IMR-90 (cell line): ENCODE data around the gene NPFFR2.

Experiments
- CEBPB ChIP-seq: IDR thresholded peaks from 2 replicates; pipeline ENCODE4 v1.6.1; 2012; ENCODE audit warnings: low read depth, low read length, improper control_type of control experiment
- FOS ChIP-seq: fragments of 150-350 bp; IDR thresholded peaks from 2 replicates; pipeline ENCODE4 v1.6.1; 2016; ENCODE audit warnings: low read depth, low read length
- MAFK ChIP-seq: IDR thresholded peaks from 2 replicates; pipeline ENCODE4 v1.6.1; 2012; ENCODE audit warnings: low read depth, low read length, improper control_type of control experiment
- MAZ ChIP-seq: IDR thresholded peaks from 2 replicates; pipeline ENCODE4 v1.6.1; 2012; ENCODE audit warnings: low read depth, mild to moderate bottlenecking, low read length, improper control_type of control experiment, moderate library complexity, borderline replicate concordance
- MXI1 ChIP-seq: IDR thresholded peaks from 2 replicates; pipeline ENCODE4 v1.6.1; 2012; ENCODE audit warnings: low read depth, mild to moderate bottlenecking, low read length, moderate library complexity, borderline replicate concordance
- POLR2A ChIP-seq: IDR thresholded peaks from 2 replicates; pipeline ENCODE4 v1.6.1; 2012; ENCODE audit warnings: mild to moderate bottlenecking, low read depth, low read length
- RAD21 ChIP-seq: IDR thresholded peaks from 2 replicates; pipeline ENCODE4 v1.6.1; 2012; ENCODE audit warnings: low read length, improper control_type of control experiment
- RCOR1 ChIP-seq: IDR thresholded peaks from 2 replicates; pipeline ENCODE4 v1.6.1; 2012; ENCODE audit warnings: mild to moderate bottlenecking, low read length, improper control_type of control experiment; ENCODE audit not compliant: insufficient replicate concordance
- RFX5 ChIP-seq: IDR thresholded peaks from 2 replicates; pipeline ENCODE4 v1.8.0; 2012; ENCODE audit warnings: low read depth, mild to moderate bottlenecking, low read length, moderate library complexity
- SMC3 ChIP-seq: fragments of 150-350 bp; IDR thresholded peaks from 2 replicates; pipeline ENCODE4 v1.6.1; 2016; ENCODE audit warnings: low read depth, mild to moderate bottlenecking, antibody characterized with exemption, low read length, moderate library complexity
- TF ChIP-seq, protein P1 (sequence below): conservative IDR thresholded peaks from 2 replicates; pipeline ENCODE4 v1.5.1; 2012; ENCODE audit warnings: mild to moderate bottlenecking, low read depth, low read length, improper control_type of control experiment

DNA sequence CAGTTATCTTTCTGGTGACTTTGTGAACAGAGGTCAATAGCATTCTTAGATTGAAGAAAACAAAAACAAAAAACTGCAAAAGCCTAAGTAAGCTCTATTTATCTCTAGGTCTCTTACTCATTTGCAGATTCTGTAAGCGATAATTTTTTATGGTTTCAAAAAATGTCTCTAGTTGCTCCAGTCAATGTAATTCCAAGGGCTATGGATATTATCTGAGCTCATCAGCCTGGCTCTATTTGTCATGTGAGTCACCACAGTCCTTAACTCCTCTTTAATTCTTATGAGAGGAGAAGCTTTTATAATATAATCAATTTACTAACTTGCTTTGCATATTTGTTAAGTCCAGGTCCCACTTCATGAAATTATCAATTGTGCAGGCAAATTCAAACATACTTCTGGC is 79.1 kb downstream of the NPFFR2 start:
- no peak for TF ChIP-seq RFX5
- TF ChIP-seq POLR2A = no peak
- no peak for TF ChIP-seq CEBPB
- TF ChIP-seq, protein P1, sequence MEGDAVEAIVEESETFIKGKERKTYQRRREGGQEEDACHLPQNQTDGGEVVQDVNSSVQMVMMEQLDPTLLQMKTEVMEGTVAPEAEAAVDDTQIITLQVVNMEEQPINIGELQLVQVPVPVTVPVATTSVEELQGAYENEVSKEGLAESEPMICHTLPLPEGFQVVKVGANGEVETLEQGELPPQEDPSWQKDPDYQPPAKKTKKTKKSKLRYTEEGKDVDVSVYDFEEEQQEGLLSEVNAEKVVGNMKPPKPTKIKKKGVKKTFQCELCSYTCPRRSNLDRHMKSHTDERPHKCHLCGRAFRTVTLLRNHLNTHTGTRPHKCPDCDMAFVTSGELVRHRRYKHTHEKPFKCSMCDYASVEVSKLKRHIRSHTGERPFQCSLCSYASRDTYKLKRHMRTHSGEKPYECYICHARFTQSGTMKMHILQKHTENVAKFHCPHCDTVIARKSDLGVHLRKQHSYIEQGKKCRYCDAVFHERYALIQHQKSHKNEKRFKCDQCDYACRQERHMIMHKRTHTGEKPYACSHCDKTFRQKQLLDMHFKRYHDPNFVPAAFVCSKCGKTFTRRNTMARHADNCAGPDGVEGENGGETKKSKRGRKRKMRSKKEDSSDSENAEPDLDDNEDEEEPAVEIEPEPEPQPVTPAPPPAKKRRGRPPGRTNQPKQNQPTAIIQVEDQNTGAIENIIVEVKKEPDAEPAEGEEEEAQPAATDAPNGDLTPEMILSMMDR = no peak
- no peak for TF ChIP-seq MAZ
- no peak for TF ChIP-seq MAFK
- TF ChIP-seq RAD21 = no peak
- no peak for TF ChIP-seq SMC3
- no peak for TF ChIP-seq FOS
- no peak for TF ChIP-seq RCOR1
- no peak for TF ChIP-seq MXI1
